OCI-LY3 (cell line): ENCODE data around the gene IL2RG.

Source experiments
- H2AFZ ChIP-seq: fragments of 200-600, 300-600 bp; shearing (Covaris generic); 2 replicates; pipeline ENCODE4 v1.6.0; 2014; ENCODE audit warnings: antibody characterized with exemption, low read depth, low read length
- H3K27ac ChIP-seq: fragments of 200-600, 300-600 bp; sonication (generic); 2 replicates; pipeline ENCODE4 v1.5.1; 2014; ENCODE audit warnings: mild to moderate bottlenecking, low read length, moderate library complexity, mixed read lengths
- H3K27me3 ChIP-seq: fragments of 200-600, 300-600 bp; sonication (generic); 2 replicates; pipeline ENCODE4 v1.6.1; 2014; ENCODE audit warnings: low read depth, low read length, mixed read lengths
- H3K36me3 ChIP-seq: fragments of 200-600, 300-600 bp; sonication (generic); replicated peaks from 2 replicates; pipeline ENCODE3; 2014; ENCODE audit warnings: low read depth, low read length, mixed read lengths
- H3K4me1 ChIP-seq: fragments of 300-600, 200-600 bp; sonication (generic); 2 replicates; pipeline ENCODE4 v1.6.1; 2014; ENCODE audit warnings: low read length, mixed read lengths
- H3K4me2 ChIP-seq: fragments of 200-600, 300-600 bp; sonication (generic); 2 replicates; pipeline ENCODE4 v1.6.1; 2014; ENCODE audit warnings: low read length, mixed read lengths
- H3K4me3 ChIP-seq: fragments of 300-600, 200-600 bp; sonication (generic); 2 replicates; pipeline ENCODE4 v1.5.1; 2014; ENCODE audit warnings: antibody characterized with exemption, mild to moderate bottlenecking, low read length, moderate library complexity
- H3K79me2 ChIP-seq: fragments of 300-600, 200-600 bp; shearing (Covaris generic); 2 replicates; pipeline ENCODE4 v1.6.1; 2014; ENCODE audit warnings: mild to moderate bottlenecking, low read length, mixed read lengths
- H3K9ac ChIP-seq: fragments of 300-600, 200-600 bp; shearing (Covaris generic); 2 replicates; pipeline ENCODE4 v1.6.0; 2014; ENCODE audit warnings: mild to moderate bottlenecking, low read length, moderate library complexity
- H3K9me3 ChIP-seq: fragments of 200-600, 300-600 bp; shearing (Covaris generic); 2 replicates; pipeline ENCODE4 v1.6.1; 2014; ENCODE audit warnings: low read length, mixed read lengths; ENCODE audit not compliant: insufficient read depth
- H4K20me1 ChIP-seq: fragments of 200-600, 300-600 bp; sonication (generic); 2 replicates; pipeline ENCODE4 v1.6.1; 2016; ENCODE audit warnings: low read length, mixed read lengths; ENCODE audit not compliant: insufficient read depth
- CTCF ChIP-seq: fragments of 200-600, 300-600 bp; sonication (generic); IDR thresholded peaks from 2 replicates; pipeline ENCODE4 v1.5.1; 2014; ENCODE audit warnings: antibody characterized with exemption, low read length, low read depth
- EZH2phosphoT487 ChIP-seq: fragments of 200-600 bp; shearing (Covaris generic); IDR thresholded peaks from 2 replicates; pipeline ENCODE4 v1.6.1; 2018; ENCODE audit warnings: antibody characterized with exemption, mixed run types, low read depth

IL2RG gene

GRCh38 chrX:71154641-71155040 is 43.3 kb upstream of the IL2RG start:
- Histone ChIP-seq H3K27me3 (no peaks in the 10 kb centered on the region), H3K79me2 (no peaks in the 10 kb centered on the region), H3K4me2 (no peak overlapping the region), H3K9me3 (no peaks in the 10 kb centered on the region), H3K27ac (no peak overlapping the region), H3K4me3 (no peak overlapping the region), H4K20me1 (no peaks in the 10 kb centered on the region), H2AFZ (no peak overlapping the region), H3K36me3 (no peaks in the 10 kb centered on the region), H3K4me1 (no peaks in the 10 kb centered on the region), H3K9ac (no peak overlapping the region)
- TF ChIP-seq CTCF (no peak), EZH2phosphoT487 (no peak)

- no peaks in the 10 kb centered on the region for H4K20me1 ChIP-seq
- H3K9me3 ChIP-seq, result no peaks in the 10 kb centered on the region
- no peak overlapping the region for H2AFZ ChIP-seq
- no peaks in the 10 kb centered on the region for H3K4me1 ChIP-seq
- no peaks in the 10 kb centered on the region for H3K27me3 ChIP-seq
- no peak overlapping the region for H3K4me2 ChIP-seq
- H3K9ac ChIP-seq, result no peak overlapping the region
- no peak overlapping the region for H3K27ac ChIP-seq
- no peak overlapping the region for H3K4me3 ChIP-seq
- H3K36me3 ChIP-seq, result no peaks in the 10 kb centered on the region
- no peaks in the 10 kb centered on the region for H3K79me2 ChIP-seq
- TF ChIP-seq EZH2phosphoT487, result no peak
- TF ChIP-seq CTCF, result no peak
Observed at GRCh38 chrX:71154196-71154595, 42.8 kb upstream of the IL2RG start.

GRCh38 chrX:71151366-71151765 is 40.0 kb upstream of the IL2RG start:
- no peaks in the 10 kb centered on the region for H4K20me1 ChIP-seq
- H3K79me2 ChIP-seq, result no peaks in the 10 kb centered on the region
- H3K4me1 ChIP-seq, result no peaks in the 10 kb centered on the region
- no peaks in the 10 kb centered on the region for H3K36me3 ChIP-seq
- TF ChIP-seq EZH2phosphoT487 (no peak), CTCF (no peak)
- H3K9me3 ChIP-seq, result no peaks in the 10 kb centered on the region
- H3K27me3 ChIP-seq, result no peaks in the 10 kb centered on the region
- H3K4me3 ChIP-seq, result no peak overlapping the region
- H3K4me2 ChIP-seq, result no peak overlapping the region
- H3K9ac ChIP-seq, result no peak overlapping the region
- no peak overlapping the region for H3K27ac ChIP-seq
- no peak overlapping the region for H2AFZ ChIP-seq

- no peaks in the 10 kb centered on the region for H3K9me3 ChIP-seq
- TF ChIP-seq CTCF (no peak), EZH2phosphoT487 (no peak)
Observed at GRCh38 chrX:71148278-71148663, 36.9 kb upstream of the IL2RG start.

More at GRCh38 chrX:71148278-71148663, 36.9 kb upstream of the IL2RG start:
- H4K20me1 ChIP-seq, result no peaks in the 10 kb centered on the region
- H3K79me2 ChIP-seq, result no peaks in the 10 kb centered on the region
- H3K9ac ChIP-seq, result no peak overlapping the region
- H2AFZ ChIP-seq, result no peak overlapping the region
- no peaks in the 10 kb centered on the region for H3K36me3 ChIP-seq
- no peak overlapping the region for H3K4me3 ChIP-seq
- no peaks in the 10 kb centered on the region for H3K4me1 ChIP-seq
- H3K4me2 ChIP-seq, result no peak overlapping the region
- no peaks in the 10 kb centered on the region for H3K27me3 ChIP-seq
- no peak overlapping the region for H3K27ac ChIP-seq
